HEK293 (cell line): ENCODE measurements around the gene ADAMTSL4.

Experiments
- ATF2 ChIP-seq: fragments of 450-650 bp; formaldehyde crosslinking; IDR thresholded peaks from 2 replicates; pipeline ENCODE4 v1.5.1; 2016; ENCODE audit warnings: missing biosample characterization, missing genetic modification characterization, low read depth
- CTCF ChIP-seq: fragments of 450-650 bp; formaldehyde crosslinking; IDR thresholded peaks from 2 replicates; pipeline ENCODE4 v1.5.1; 2016; ENCODE audit warnings: missing biosample characterization, missing genetic modification characterization
- ELK4 ChIP-seq: IDR thresholded peaks from 2 replicates; pipeline ENCODE4 v1.6.1; 2011; ENCODE audit warnings: mild to moderate bottlenecking, low read depth, low read length, borderline replicate concordance
- KLF16 ChIP-seq: fragments of 450-650 bp; formaldehyde crosslinking; IDR thresholded peaks from 2 replicates; pipeline ENCODE4 v1.5.1; 2017; ENCODE audit warnings: missing biosample characterization, missing genetic modification characterization
- KLF9 ChIP-seq: fragments of 450-650 bp; formaldehyde crosslinking; IDR thresholded peaks from 2 replicates; pipeline ENCODE4 v1.5.1; 2016; ENCODE audit warnings: missing biosample characterization, missing genetic modification characterization, low read depth
- TCF7L2 ChIP-seq: IDR thresholded peaks from 2 replicates; pipeline ENCODE4 v1.6.1; 2011; ENCODE audit warnings: low read depth, mild to moderate bottlenecking, inconsistent platforms, low read length, moderate library complexity, borderline replicate concordance
- YY1 ChIP-seq: fragments of 450-650 bp; formaldehyde crosslinking; IDR thresholded peaks from 2 replicates; pipeline ENCODE4 v1.5.1; 2018; ENCODE audit warnings: missing biosample characterization, missing genetic modification characterization
- ZBTB1 ChIP-seq: fragments of 450-650 bp; formaldehyde crosslinking; IDR thresholded peaks from 2 replicates; pipeline ENCODE4 v1.5.1; 2016; ENCODE audit warnings: missing biosample characterization, missing genetic modification characterization
- ZNF133 ChIP-seq: fragments of 450-650 bp; formaldehyde crosslinking; IDR thresholded peaks from 2 replicates; pipeline ENCODE4 v1.5.1; 2016; ENCODE audit warnings: missing biosample characterization, missing genetic modification characterization
- ZNF146 ChIP-seq: fragments of 450-650 bp; formaldehyde crosslinking; IDR thresholded peaks from 2 replicates; pipeline ENCODE4 v1.5.1; 2016; ENCODE audit warnings: missing biosample characterization, missing genetic modification characterization

- TF ChIP-seq CTCF (tag by site-specific recombination) (no peak), ZNF133 (tag by site-specific recombination) (no peak), ELK4 (no peak), ZBTB1 (tag by site-specific recombination) (no peak), ZNF146 (no peak), ATF2 (tag by site-specific recombination) (no peak), TCF7L2 (no peak), YY1 (tag by site-specific recombination) (no peak), KLF9 (tag by site-specific recombination) (no peak), KLF16 (tag by site-specific recombination) (no peak)
Measured at GRCh38 chr1:150552911-150553289, 3.7 kb downstream of the ADAMTSL4 start.
